WTC11 (cell line): Measurements from ENCODE around the gene ZDHHC18.

Experiments
- FOXJ3 ChIP-seq: sonication (generic); formaldehyde crosslinking; IDR thresholded peaks from 2 replicates; pipeline ENCODE4 v1.9.0; 2021; ENCODE audit warnings: missing genetic modification reagents, mild to moderate bottlenecking, borderline replicate concordance
- HMGXB4 ChIP-seq: sonication (generic); formaldehyde crosslinking; IDR thresholded peaks from 2 replicates; pipeline ENCODE4 v1.8.1; 2023; ENCODE audit warnings: mild to moderate bottlenecking, moderate library complexity, missing genetic modification reagents

- TF ChIP-seq FOXJ3 (CRISPR knock-in tag) (no peak), HMGXB4 (CRISPR knock-in tag) (no peak)
Measured at GRCh38 chr1:26811057-26811456, 15.4 kb upstream of the ZDHHC18 start.
